Neuronal stem cell (in vitro differentiated cells): ENCODE results near the gene NOS1.

Source experiments
- DNase-seq: peaks from one replicate; pipeline ENCODE4 v3.0.0-alpha.2; 2013; ENCODE audit warnings: low spot score
- H2AFZ ChIP-seq: one replicate; pipeline ENCODE4 v1.6.1; 2013; ENCODE audit warnings: mild to moderate bottlenecking, low read length, inconsistent platforms
- H2AK5ac ChIP-seq: 2 replicates; pipeline ENCODE4 v1.6.1; 2013; ENCODE audit warnings: low read depth, mild to moderate bottlenecking, inconsistent platforms, low read length, moderate library complexity, mixed read lengths
- H2BK120ac ChIP-seq: 2 replicates; pipeline ENCODE4 v1.6.1; 2013; ENCODE audit warnings: low read depth, mild to moderate bottlenecking, inconsistent platforms, low read length, moderate library complexity, mixed read lengths
- H2BK12ac ChIP-seq: one replicate; pipeline ENCODE4 v1.6.1; 2013; ENCODE audit warnings: low read length, inconsistent platforms
- H2BK15ac ChIP-seq: 2 replicates; pipeline ENCODE4 v1.6.1; 2013; ENCODE audit warnings: mild to moderate bottlenecking, low read length, inconsistent platforms, mixed read lengths
- H2BK5ac ChIP-seq: one replicate; pipeline ENCODE4 v1.6.1; 2013; ENCODE audit warnings: inconsistent platforms, mild to moderate bottlenecking, low read length, moderate library complexity
- H3K14ac ChIP-seq: one replicate; pipeline ENCODE4 v1.6.1; 2013; ENCODE audit warnings: low read length, inconsistent platforms
- H3K18ac ChIP-seq: 2 replicates; pipeline ENCODE4 v1.6.1; 2013; ENCODE audit warnings: low read length, inconsistent platforms
- H3K23ac ChIP-seq: 2 replicates; pipeline ENCODE4 v1.6.1; 2013; ENCODE audit warnings: low read depth, mild to moderate bottlenecking, mixed read lengths, low read length, inconsistent platforms; ENCODE audit not compliant: poor library complexity
- H3K27ac ChIP-seq: replicated peaks from 3 replicates; pipeline ENCODE4 v1.5.1; 2013; ENCODE audit warnings: low read length, inconsistent platforms
- H3K27me3 ChIP-seq, 3 experiments: 2 replicates each; pipeline ENCODE4 v1.6.1; 2013; ENCODE audit warnings: low read length in 3 of 3, mild to moderate bottlenecking in 2 of 3, inconsistent platforms in 1 of 3, low read depth in 1 of 3, mixed read lengths in 1 of 3, moderate library complexity in 1 of 3; ENCODE audit not compliant: control insufficient read depth in 3 of 3, insufficient read depth in 3 of 3
- H3K36me3 ChIP-seq, 2 donors: replicated peaks in 1 of 2; 2 replicates each; pipeline ENCODE4 v1.6.1; 2013; ENCODE audit warnings: low read length in 2 of 2; ENCODE audit not compliant: control insufficient read depth in 2 of 2, insufficient read depth in 2 of 2
- H3K4ac ChIP-seq: 2 replicates; pipeline ENCODE4 v1.6.1; 2013; ENCODE audit warnings: inconsistent platforms, mild to moderate bottlenecking, low read length, moderate library complexity
- H3K4me1 ChIP-seq, 2 donors: 1 replicate in 1 of 2; 2 replicates in 1 of 2; pipeline ENCODE4 v1.6.1; 2013; ENCODE audit warnings: low read length in 2 of 2, low read depth in 1 of 2; ENCODE audit not compliant: control insufficient read depth in 2 of 2, insufficient read depth in 1 of 2
- H3K4me2 ChIP-seq: one replicate; pipeline ENCODE4 v1.6.1; 2013; ENCODE audit warnings: mild to moderate bottlenecking, low read length, inconsistent platforms; ENCODE audit not compliant: insufficient read depth, poor library complexity, severe bottlenecking
- H3K4me3 ChIP-seq, 2 donors: 2 replicates each; pipeline ENCODE4 v1.5.1; 2013; ENCODE audit warnings: low read length in 2 of 2, mild to moderate bottlenecking in 2 of 2, inconsistent platforms in 1 of 2, moderate library complexity in 1 of 2
- H3K79me1 ChIP-seq: one replicate; pipeline ENCODE4 v1.6.1; 2013; ENCODE audit warnings: low read depth, mild to moderate bottlenecking, inconsistent platforms, low read length, moderate library complexity
- H3K9ac ChIP-seq: one replicate; pipeline ENCODE4 v1.6.1; 2013; ENCODE audit warnings: mild to moderate bottlenecking, low read depth, low read length, inconsistent platforms; ENCODE audit not compliant: poor library complexity
- H3K9me3 ChIP-seq, 2 donors: replicated peaks in 1 of 2; 2 replicates each; pipeline versions ENCODE3 to v1.6.1; 2013; ENCODE audit warnings: low read length in 2 of 2, mild to moderate bottlenecking in 2 of 2, inconsistent platforms in 1 of 2, low read depth in 1 of 2, mixed read lengths in 1 of 2, moderate library complexity in 1 of 2; ENCODE audit not compliant: control insufficient read depth in 2 of 2, insufficient read depth in 1 of 2
- H4K8ac ChIP-seq: one replicate; pipeline ENCODE4 v1.6.1; 2013; ENCODE audit warnings: low read depth, mild to moderate bottlenecking, inconsistent platforms, low read length, moderate library complexity
- H4K91ac ChIP-seq: one replicate; pipeline ENCODE4 v1.6.1; 2013; ENCODE audit warnings: low read length, low read depth, mild to moderate bottlenecking, inconsistent platforms; ENCODE audit not compliant: poor library complexity
- WGBS, 2 donors: extraction: QIAGEN DNeasy Blood & Tissue Kit; methylation state at CpG; one replicate each; pipeline ENCODE4 v1.1.7; 2013; ENCODE audit warnings: missing lambda C conversion rate in 2 of 2, mixed read lengths in 1 of 2; ENCODE audit not compliant: insufficient read length in 2 of 2, insufficient replicate concordance in 1 of 2; ENCODE audit errors: extremely low coverage in 2 of 2; 5-methylcytosine and 5-hydroxymethylcytosine counted together

Gene NOS1

DNA sequence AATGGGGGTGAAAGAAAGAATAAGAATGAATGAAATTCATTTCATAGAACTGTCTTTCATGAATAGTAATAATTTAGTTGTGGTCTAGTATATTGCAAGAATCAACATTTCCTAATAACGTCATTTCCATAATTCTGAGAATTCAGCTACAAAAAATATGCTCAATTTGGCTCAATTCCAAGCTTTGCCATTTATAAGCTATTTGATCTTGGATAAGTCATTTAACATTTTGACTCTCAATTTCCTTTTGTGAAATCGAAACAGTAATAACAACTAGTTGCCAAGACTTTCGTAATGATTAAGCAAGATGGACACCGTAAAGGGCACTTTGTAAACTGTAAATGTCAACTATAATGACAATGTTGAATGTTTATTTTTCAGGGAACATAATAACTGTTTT, 18.1 kb downstream of the NOS1 start:
- Histone ChIP-seq H2AK5ac (no peak overlapping the region), H3K36me3 (no peaks in the 10 kb centered on the region), H2BK15ac (no peak overlapping the region), H3K4ac (no peak overlapping the region), H3K14ac (no peak overlapping the region), H2BK120ac (no peak overlapping the region), H3K18ac (no peak overlapping the region), H2AFZ (no peak overlapping the region), H3K9me3 (no peaks in the 10 kb centered on the region), H3K23ac (no peak overlapping the region), H3K79me1 (no peaks in the 10 kb centered on the region), H3K27ac (no peak overlapping the region), H3K9ac (no peak overlapping the region), H4K91ac (no peak overlapping the region), H3K4me1 (no peaks in the 10 kb centered on the region), H3K4me3 (no peak overlapping the region), H2BK5ac (no peak overlapping the region), H3K27me3 (no peaks in the 10 kb centered on the region), H4K8ac (no peak overlapping the region), H2BK12ac (no peak overlapping the region), H3K4me2 (no peak overlapping the region)
- DNase-seq = no peak
- no CpG with 5 or more reads among the region's 4 CpGs for whole genome bisulfite sequencing, 2 donors

- H3K79me1 ChIP-seq = no peaks in the 10 kb centered on the region
- no peak overlapping the region for H3K4ac ChIP-seq
- H3K14ac ChIP-seq = no peak overlapping the region
- WGBS, 2 donors = 100% methylated on average over 1 of the region's 2 CpGs; no CpG with 5 or more reads in 1 of the 2 donors
- H3K4me3 ChIP-seq = no peak overlapping the region
- no peaks in the 10 kb centered on the region for H3K9me3 ChIP-seq
- no peak overlapping the region for H3K18ac ChIP-seq
- no peak overlapping the region for H2BK5ac ChIP-seq
- H4K91ac ChIP-seq = no peak overlapping the region
- no peak overlapping the region for H2BK15ac ChIP-seq
- no peaks in the 10 kb centered on the region for H3K36me3 ChIP-seq
- H2AFZ ChIP-seq = no peak overlapping the region
- H3K27ac ChIP-seq = no peak overlapping the region
- DNase-seq = no peak
- H3K23ac ChIP-seq = no peak overlapping the region
- no peaks in the 10 kb centered on the region for H3K4me1 ChIP-seq
- H2AK5ac ChIP-seq = no peak overlapping the region
- H2BK12ac ChIP-seq = no peak overlapping the region
- H3K27me3 ChIP-seq = no peaks in the 10 kb centered on the region
- no peak overlapping the region for H3K4me2 ChIP-seq
- H2BK120ac ChIP-seq = no peak overlapping the region
- no peak overlapping the region for H3K9ac ChIP-seq
- H4K8ac ChIP-seq = no peak overlapping the region
Observed at GRCh38 chr12:117342682-117343081, 18.7 kb downstream of the NOS1 start.

- Histone ChIP-seq H2BK5ac (no peak overlapping the region), H3K79me1 (no peaks in the 10 kb centered on the region), H3K9me3 (no peaks in the 10 kb centered on the region), H3K36me3 (no peaks in the 10 kb centered on the region), H3K4ac (no peak overlapping the region), H3K4me1 (no peaks in the 10 kb centered on the region), H3K27ac (no peak overlapping the region), H3K18ac (no peak overlapping the region), H3K9ac (no peak overlapping the region), H2AK5ac (no peak overlapping the region), H4K91ac (no peak overlapping the region), H3K23ac (no peak overlapping the region), H3K27me3 (no peaks in the 10 kb centered on the region), H4K8ac (no peak overlapping the region), H3K4me3 (no peak overlapping the region), H2BK12ac (no peak overlapping the region), H2BK120ac (no peak overlapping the region), H2BK15ac (no peak overlapping the region), H3K14ac (no peak overlapping the region), H3K4me2 (no peak overlapping the region), H2AFZ (no peak overlapping the region)
- WGBS, 2 donors = no CpG with 5 or more reads among the region's 4 CpGs
- no peak for DNase-seq
Observed at GRCh38 chr12:117342247-117342646, 19.2 kb downstream of the NOS1 start.

GRCh38 chr12:117339104-117339503, 22.3 kb downstream of the NOS1 start:
- Histone ChIP-seq H2BK15ac (no peak overlapping the region), H2AK5ac (no peak overlapping the region), H3K4ac (no peak overlapping the region), H3K4me1 (peaks cover 0 to 1% of the 10 kb centered on the region in 2 donors), H4K8ac (no peak overlapping the region), H3K14ac (no peak overlapping the region), H3K27ac (no peak overlapping the region), H3K27me3 (peaks cover 0 to 10% (median 0%) of the 10 kb centered on the region in 3 experiments), H3K18ac (no peak overlapping the region), H3K9me3 (no peaks in the 10 kb centered on the region), H3K9ac (no peak overlapping the region), H2BK120ac (no peak overlapping the region), H3K36me3 (no peaks in the 10 kb centered on the region), H3K4me3 (no peak overlapping the region), H3K23ac (no peak overlapping the region), H2BK5ac (no peak overlapping the region), H4K91ac (no peak overlapping the region), H3K79me1 (no peaks in the 10 kb centered on the region), H2AFZ (no peak overlapping the region), H2BK12ac (no peak overlapping the region), H3K4me2 (no peak overlapping the region)
- no CpG with 5 or more reads among the region's 4 CpGs for WGBS, 2 donors
- DNase-seq = no peak
